Spleen (tissue), 11 donors: ENCODE data around the gene SECISBP2. TPM values are rescaled to one million over a fixed set of nuclear protein-coding genes. Genes with fewer than 3 reads are reported as not detected.

Experiments used
- DNase-seq: peaks from one replicate; pipeline ENCODE4 v3.0.0-alpha.2; 2020
- H3K27ac ChIP-seq, 8 donors: fragments of 200-600 bp; sonication (generic) in 7 of 8; 1 replicate in 4 of 8; 2 replicates in 4 of 8; pipeline versions ENCODE4 v1.5.0 to v1.8.0; 2016 to 2021; ENCODE audit warnings: inconsistent platforms in 4 of 8, mild to moderate bottlenecking in 4 of 8, moderate library complexity in 1 of 8
- H3K27me3 ChIP-seq, 7 donors: fragments of 200-600 bp; sonication (generic) in 6 of 7; replicated peaks in 1 of 7; 1 replicate in 4 of 7; 2 replicates in 3 of 7; pipeline versions ENCODE4 v1.5.0 to v1.8.0; 2016 to 2021; ENCODE audit warnings: inconsistent platforms in 3 of 7, mild to moderate bottlenecking in 1 of 7
- H3K36me3 ChIP-seq, 6 donors: fragments of 200-600 bp; sonication (generic) in 5 of 6; 1 replicate in 4 of 6; 2 replicates in 2 of 6; pipeline versions ENCODE4 v1.5.0 to v1.8.0; 2016 to 2021; ENCODE audit warnings: inconsistent platforms in 2 of 6
- H3K4me1 ChIP-seq, 6 donors: fragments of 200-600 bp; sonication (generic) in 5 of 6; 1 replicate in 3 of 6; 2 replicates in 3 of 6; pipeline versions ENCODE4 v1.5.0 to v1.8.0; 2016 to 2021; ENCODE audit warnings: inconsistent platforms in 3 of 6
- H3K4me3 ChIP-seq, 8 donors: fragments of 200-600 bp; sonication (generic) in 7 of 8; 1 replicate in 4 of 8; 2 replicates in 4 of 8; pipeline versions ENCODE4 v1.5.0 to v1.8.0; 2016 to 2021; ENCODE audit warnings: inconsistent platforms in 4 of 8, mild to moderate bottlenecking in 4 of 8, moderate library complexity in 2 of 8
- H3K9me3 ChIP-seq, 8 donors: fragments of 200-600 bp; sonication (generic) in 7 of 8; 1 replicate in 4 of 8; 2 replicates in 4 of 8; pipeline versions ENCODE4 v1.5.0 to v1.8.0; 2016 to 2021; ENCODE audit warnings: inconsistent platforms in 4 of 8
- CTCF ChIP-seq, 11 experiments: fragments of 200-600 bp in 7 of 11; fragments of 450-650 bp in 4 of 11; sonication (generic) in 4 of 11; IDR thresholded peaks in 8 of 11; conservative IDR thresholded peaks in 3 of 11; 1 replicate in 7 of 11; 2 replicates in 4 of 11; pipeline versions ENCODE4 v1.4.0 to v1.8.0; 2016 to 2021; ENCODE audit warnings: antibody characterized with exemption in 11 of 11, inconsistent platforms in 4 of 11, mild to moderate bottlenecking in 1 of 11
- POLR2A ChIP-seq, 3 donors: fragments of 450-650 bp; IDR thresholded peaks; one replicate each; pipeline ENCODE4 v1.5.1; 2017; ENCODE audit warnings: antibody characterized with exemption in 3 of 3, mild to moderate bottlenecking in 1 of 3
- POLR2AphosphoS5 ChIP-seq, 3 donors: sonication (generic); formaldehyde crosslinking; IDR thresholded peaks; one replicate each; pipeline ENCODE4 v1.5.1; 2017; ENCODE audit warnings: antibody characterized with exemption in 3 of 3
- whole genome bisulfite sequencing, 5 donors: extraction: QIAGEN DNeasy Blood & Tissue Kit in 3 of 5; methylation state at CpG; one replicate each; pipeline versions ENCODE4 v1.1.5 to v1.1.7; 2013 to 2018; 5-methylcytosine and 5-hydroxymethylcytosine counted together
- intact Hi-C: fragments of 100-400 bp; cut with DNase I; formaldehyde crosslinking; loops from one replicate; pipeline ENCODE4 v1.15.0; 2023; ENCODE audit warnings: low total_unique reads
- polyA plus RNA-seq, 3 donors: library from polyadenylated mRNA; stranded (reverse); fragments of 200-250 nt; gene quantifications; one replicate each; pipeline ENCODE4 v1.2.1, GENCODE V29; 2013
- total RNA-seq, 7 donors: library from RNA; depleted of rRNA in 3 of 7; stranded (reverse); fragments of >200 nt in 3 of 7; fragmentation: NEBNext Ultra II Directional in 4 of 7; extraction: Animal tissue kit (Norgen Biotek cat#: 25700) in 4 of 7; gene quantifications; one replicate each; pipeline versions ENCODE4 v1.1.0 to v1.2.1, GENCODE V29; 2016 to 2021
- donor health status: healthy with polysubstance abuse.
- donor health status: DM: no; HTN: no; CAD: no; lungs with moderate emphysema.
- donor health status: DM: no; HTN: no; CAD: no.
- donor health status: Bipolar disorder and iron deficiency.
- donor health status: healthy.
- donor health status: DM: no; HTN: no; CAD: no.
- donor health status: DM: yes; HTN: yes; CAD: no.

The SECISBP2 gene
- total and polyA plus RNA-seq, 10 donors, result 20.7 to 117 (median 82.3) TPM

DNA sequence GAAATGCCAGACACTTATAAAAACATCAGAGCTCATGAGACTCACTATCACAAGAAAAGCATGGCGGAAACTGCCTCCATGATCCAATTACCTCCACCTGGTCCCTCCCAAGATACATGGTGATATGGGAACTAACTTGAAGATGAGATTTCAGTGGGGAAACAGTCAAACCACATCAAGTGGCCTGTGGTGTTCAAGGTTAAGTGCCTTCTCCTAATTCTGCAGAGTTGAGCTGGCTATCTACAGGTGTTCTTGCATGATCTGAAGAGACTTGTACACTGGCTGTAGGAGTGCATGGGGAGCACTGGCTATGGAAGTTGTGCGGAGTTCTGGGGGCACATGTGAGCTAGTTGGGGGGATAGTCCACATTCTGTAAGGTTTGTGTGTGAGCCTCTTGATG, 41.3 kb upstream of the SECISBP2 start:
- 88 to 95% (median 93%) methylated on average over 2 of the region's 2 CpGs for WGBS, 5 donors
- peaks cover 0 to 4% (median 0%) of the 10 kb centered on the region in 7 donors for H3K27me3 ChIP-seq
- no peak overlapping the region for H3K27ac ChIP-seq

GRCh38 chr9:89277454-89277853, 40.8 kb upstream of the SECISBP2 start:
- Histone ChIP-seq H3K27me3 (peaks cover 0 to 4% (median 0%) of the 10 kb centered on the region in 7 donors), H3K9me3 (peaks cover 7 to 40% (median 35%) of the 10 kb centered on the region in 8 donors), H3K4me1 (peaks cover 0 to 7% (median 0%) of the 10 kb centered on the region in 6 donors), H3K36me3 (no peaks in the 10 kb centered on the region), H3K27ac (no peak overlapping the region), H3K4me3 (no peak overlapping the region)
- DNase-seq, result no peak
- TF ChIP-seq POLR2A (IDR thresholded peaks at IDR 0.05) (no peak), CTCF (IDR thresholded peaks at IDR 0.05 in 8 of 11, conservative IDR thresholded peaks at IDR 0.05 in 3 of 11) (no peak), POLR2AphosphoS5 (IDR thresholded peaks at IDR 0.05) (no peak)
- intact Hi-C loops, result loop anchor here (5.0 kb wide), 1 partner anchor 685 kb away; no protein-coding TSS in a partner anchor

More for the DNA sequence above, 41.3 kb upstream of the SECISBP2 start:
- Histone ChIP-seq H3K9me3 (peaks cover 9 to 44% (median 39%) of the 10 kb centered on the region in 8 donors), H3K36me3 (no peaks in the 10 kb centered on the region), H3K4me1 (peaks cover 0 to 7% (median 0%) of the 10 kb centered on the region in 6 donors), H3K4me3 (no peak overlapping the region)
- intact Hi-C loops, result loop anchor here (5.0 kb wide), 1 partner anchor 685 kb away; no protein-coding TSS in a partner anchor
- DNase-seq, result no peak
- TF ChIP-seq CTCF (IDR thresholded peaks at IDR 0.05 in 8 of 11, conservative IDR thresholded peaks at IDR 0.05 in 3 of 11), result no peak
- TF ChIP-seq POLR2AphosphoS5 (IDR thresholded peaks at IDR 0.05), result no peak
- no peak for TF ChIP-seq POLR2A (IDR thresholded peaks at IDR 0.05)

DNA sequence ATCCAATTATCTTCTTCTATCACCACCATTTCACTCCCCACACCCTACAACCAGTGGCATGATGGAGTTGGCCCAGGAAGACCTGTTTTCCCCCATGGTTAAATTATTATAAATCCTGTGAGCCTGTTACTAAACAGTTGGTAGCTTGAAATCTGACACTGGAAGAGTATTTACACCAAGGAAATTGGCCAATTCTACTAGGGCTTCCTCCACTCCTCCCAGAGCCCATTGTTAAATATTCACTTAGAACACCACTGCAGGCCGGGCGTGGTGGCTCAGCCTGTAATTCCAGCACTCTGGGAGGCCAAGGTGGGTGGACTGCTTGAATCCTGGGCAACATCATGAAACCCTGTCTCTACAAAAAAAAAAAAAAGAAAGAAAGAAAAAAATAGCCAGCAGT, 39.7 kb upstream of the SECISBP2 start:
- 87 to 97% (median 94%) methylated on average over 2 of the region's 2 CpGs for WGBS, 5 donors
- intact Hi-C loops, result loop anchor here (5.0 kb wide), 1 partner anchor 686 kb away; no protein-coding TSS in a partner anchor

More for the DNA sequence above, 39.7 kb upstream of the SECISBP2 start:
- H3K27me3 ChIP-seq, result peaks cover 0 to 4% (median 0%) of the 10 kb centered on the region in 7 donors
- peaks cover 0 to 7% (median 0%) of the 10 kb centered on the region in 6 donors for H3K4me1 ChIP-seq
- H3K27ac ChIP-seq, result no peak overlapping the region
- no peak for TF ChIP-seq POLR2AphosphoS5 (IDR thresholded peaks at IDR 0.05)
- no peak for TF ChIP-seq POLR2A (IDR thresholded peaks at IDR 0.05)
- no peak for TF ChIP-seq CTCF (IDR thresholded peaks at IDR 0.05 in 8 of 11, conservative IDR thresholded peaks at IDR 0.05 in 3 of 11)
- no peaks in the 10 kb centered on the region for H3K36me3 ChIP-seq
- H3K4me3 ChIP-seq, result no peak overlapping the region
- no peak for DNase-seq
- peaks cover 2 to 29% (median 24%) of the 10 kb centered on the region in 8 donors for H3K9me3 ChIP-seq
